Activated CD8-positive, alpha-beta memory T cell treated with anti-CD3 and anti-CD28 coated beads for 1 hour (primary cell): ENCODE measurements around the gene ERICH6B.
"Not testable (repeated sequence)": the region's sequence is repeated elsewhere in the genome, so short reads cannot be mapped to it uniquely, and the experiment has no call there.

Experiments used
- DNase-seq, 2 donors: peaks; one replicate each; pipeline ENCODE4 v3.0.0-alpha.2; 2020; ENCODE audit warnings: low read depth in 1 of 2; ENCODE audit errors: extremely low read depth in 1 of 2

Gene ERICH6B

DNA sequence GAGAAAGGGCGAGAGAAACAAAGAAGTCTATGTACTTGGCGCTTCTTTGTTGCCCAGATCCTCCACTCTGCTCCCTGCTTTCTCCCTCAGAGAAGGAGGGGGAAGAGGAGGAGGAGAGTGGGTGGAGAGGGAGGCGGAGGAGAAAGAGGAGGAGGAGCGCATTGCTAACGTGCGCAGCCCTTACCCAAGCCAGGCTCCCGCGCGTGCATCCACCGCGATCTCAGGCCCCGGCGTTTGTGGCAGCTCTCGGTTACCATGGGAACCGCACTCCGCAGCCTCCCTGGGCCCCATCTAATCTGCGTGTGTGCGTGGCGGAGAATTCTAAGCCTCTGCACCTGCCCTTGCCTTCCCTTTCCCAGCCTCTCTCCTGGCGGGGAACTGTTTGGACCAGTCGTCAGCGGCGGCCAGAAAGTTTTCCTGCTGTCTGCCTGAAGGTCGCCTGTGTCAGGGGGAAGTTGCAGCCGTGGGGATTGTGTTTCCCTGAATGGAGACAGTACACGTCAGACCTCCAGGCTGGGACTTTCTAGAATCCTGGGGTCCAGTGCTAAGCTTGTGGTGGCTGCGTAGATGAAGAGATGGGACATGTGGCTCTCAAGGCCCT, at the start of gene ERICH6B:
TSS of gene ERICH6B (minus strand) at position 239 of the 601 bp plus-strand sequence. CDS start 18,734 bp downstream, outside the sequence.
- DNase-seq: no peak

GRCh38 chr13:45662903-45663302, 47.4 kb upstream of the ERICH6B start:
- not testable (repeated sequence) for DNase-seq

DNA sequence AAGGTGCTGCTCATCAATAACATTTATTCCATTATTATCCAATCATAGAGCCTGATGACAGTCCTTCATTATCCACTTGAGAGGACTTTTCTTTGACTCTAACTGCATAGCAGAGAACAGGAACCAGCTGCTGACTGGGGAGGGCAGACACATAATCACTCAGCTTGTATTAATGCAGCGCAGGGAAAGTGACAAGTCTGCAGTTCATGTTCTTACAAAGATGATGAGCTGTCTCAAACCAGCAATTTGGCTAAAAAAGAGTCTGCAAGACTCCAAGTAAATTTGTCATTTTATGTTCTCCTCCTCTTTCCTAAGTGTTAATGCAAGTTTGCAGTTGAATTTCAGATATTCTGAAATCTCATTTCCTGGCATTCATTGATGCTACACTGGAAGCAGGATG, 46.6 kb upstream of the ERICH6B start:
- no peak for DNase-seq

- not testable (repeated sequence) for DNase-seq
Observed at GRCh38 chr13:45660458-45660857, 44.9 kb upstream of the ERICH6B start.

GRCh38 chr13:45659536-45659935, 44.0 kb upstream of the ERICH6B start:
- no peak for DNase-seq

DNA sequence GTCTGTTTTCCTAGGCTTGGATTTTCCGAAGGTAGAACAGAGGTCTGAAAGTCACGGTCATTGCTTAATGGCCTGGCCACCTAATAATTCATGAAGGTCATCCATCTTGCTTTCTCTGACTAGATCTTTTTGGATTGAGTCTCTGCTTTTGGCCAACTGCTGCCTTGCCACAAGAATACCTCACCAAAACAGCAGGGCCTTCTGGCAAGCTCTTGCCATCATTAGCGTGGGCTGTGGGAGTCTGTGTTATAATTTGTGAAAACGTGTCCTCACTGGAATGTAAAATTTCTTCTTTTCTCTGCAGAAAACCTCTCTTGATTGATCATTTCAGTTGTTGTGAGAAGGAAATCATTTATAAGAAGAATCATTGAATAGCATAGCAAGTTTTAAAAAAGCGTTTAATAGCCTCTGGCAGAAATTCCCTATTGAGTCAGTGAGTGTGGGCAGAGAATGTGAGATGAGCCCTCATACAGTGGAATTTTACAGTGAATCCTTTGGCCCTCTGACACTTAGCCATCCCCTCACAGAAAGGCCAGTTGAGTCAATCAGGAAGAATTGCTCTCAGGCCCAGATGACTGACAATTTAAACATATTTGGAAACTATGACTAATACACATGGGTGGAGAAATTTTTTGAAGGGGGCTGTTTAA, 43.2 kb upstream of the ERICH6B start:
- DNase-seq: no peak

- DNase-seq: no peak
Observed at GRCh38 chr13:45654633-45655349, 39.3 kb upstream of the ERICH6B start.

GRCh38 chr13:45645263-45645662, 29.7 kb upstream of the ERICH6B start:
- not testable (repeated sequence) for DNase-seq

- not testable (repeated sequence) for DNase-seq
Observed at GRCh38 chr13:45642159-45642558, 26.6 kb upstream of the ERICH6B start.

DNA sequence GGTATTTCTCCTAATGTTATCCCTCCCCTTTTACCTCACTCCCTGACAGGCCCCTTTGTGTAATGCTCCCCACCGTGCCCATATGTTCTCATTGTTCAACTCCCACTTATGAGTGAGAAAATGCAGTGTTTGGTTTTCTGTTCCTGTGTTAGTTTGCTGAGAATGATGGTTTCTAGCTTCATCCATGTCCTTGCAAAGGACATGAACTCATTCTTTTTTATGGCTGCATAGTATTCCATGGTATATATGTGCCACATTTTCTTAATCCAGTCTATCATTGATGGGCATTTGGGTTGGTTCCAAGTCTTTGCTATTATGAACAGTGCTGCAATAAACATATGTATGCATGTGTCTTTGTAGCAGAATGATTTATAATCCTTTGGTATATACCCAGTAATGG, 19.8 kb upstream of the ERICH6B start:
- DNase-seq: not testable (repeated sequence)

- DNase-seq: no peak
Observed at GRCh38 chr13:45630791-45631190, 15.3 kb upstream of the ERICH6B start.

GRCh38 chr13:45629940-45630339, 14.4 kb upstream of the ERICH6B start:
- DNase-seq: no peak

DNA sequence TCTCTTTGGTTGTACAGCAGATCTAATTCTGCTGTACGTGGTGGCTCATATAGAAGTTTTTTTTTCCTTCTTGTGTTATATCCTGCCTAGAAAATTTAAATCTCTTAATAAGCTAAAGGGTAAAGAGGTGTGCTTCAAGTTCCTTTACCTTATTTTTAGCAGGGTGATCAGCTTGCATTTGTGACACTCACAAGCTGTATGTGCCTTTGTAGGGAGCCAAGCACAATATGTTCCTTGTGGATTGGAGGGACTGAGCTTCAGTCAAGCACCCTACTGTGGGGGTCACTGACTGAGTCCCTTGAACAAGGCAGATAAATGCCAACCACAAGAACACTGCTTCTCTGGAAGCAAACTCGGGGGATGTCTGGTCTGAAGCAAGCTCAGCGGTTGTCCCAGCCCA, 12.6 kb upstream of the ERICH6B start:
- no peak for DNase-seq

GRCh38 chr13:45627656-45628055, 12.1 kb upstream of the ERICH6B start:
- DNase-seq: no peak

DNA sequence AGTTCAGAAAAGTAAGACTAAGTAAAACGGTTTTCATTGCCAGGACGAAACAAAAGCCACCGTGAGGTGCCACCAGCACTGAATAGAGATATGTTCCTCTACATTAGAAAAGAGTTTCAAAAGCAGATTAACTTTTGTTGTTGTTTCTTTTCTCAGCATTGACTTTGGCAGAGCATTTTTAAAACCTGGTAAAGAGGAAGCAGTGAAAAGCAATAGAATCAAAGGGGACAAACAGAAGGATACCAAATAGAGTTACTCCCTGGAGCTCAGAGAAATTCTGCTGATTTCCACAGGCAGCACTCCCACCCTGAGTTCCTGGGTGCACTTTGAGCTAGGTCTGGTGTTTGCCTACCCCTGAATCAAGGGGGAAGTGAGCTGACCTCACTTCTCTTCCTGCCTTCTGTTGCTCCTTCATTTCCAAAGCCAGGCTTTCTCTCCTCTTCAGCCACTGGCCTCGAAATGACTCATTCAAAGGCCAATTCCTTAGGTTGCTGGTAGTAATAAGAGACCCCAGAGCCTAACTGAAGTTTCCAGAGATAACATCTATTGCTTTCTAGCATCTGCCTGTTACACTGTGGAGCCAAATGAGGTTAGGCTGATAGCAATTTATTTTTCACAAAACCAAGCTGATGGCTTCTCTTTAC, 11.3 kb upstream of the ERICH6B start:
- no peak for DNase-seq

GRCh38 chr13:45623516-45624090, 8.1 kb upstream of the ERICH6B start:
- DNase-seq: no peak

DNA sequence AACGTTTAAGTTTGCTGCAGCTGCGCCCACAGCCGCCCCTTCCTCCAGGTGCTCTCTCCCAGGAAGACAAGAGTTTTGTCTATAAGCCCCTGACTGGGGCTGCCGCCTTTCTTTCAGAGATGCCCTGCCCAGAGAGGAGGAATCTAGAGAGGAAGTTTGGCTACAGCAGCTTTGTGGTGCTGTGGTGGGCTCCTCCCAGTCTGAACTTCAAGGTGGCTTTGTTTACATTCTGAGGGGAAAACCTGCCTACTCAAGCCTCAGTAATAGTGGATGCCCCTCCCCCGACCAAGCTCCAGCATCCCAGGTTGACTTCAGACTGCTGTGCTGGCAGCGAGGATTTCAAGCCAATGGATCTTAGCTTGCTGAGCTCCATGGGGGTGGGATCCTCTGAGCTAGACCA, 6.4 kb upstream of the ERICH6B start:
- DNase-seq: no peak

- DNase-seq: no peak
Observed at GRCh38 chr13:45607931-45608330, 7.6 kb downstream of the ERICH6B start.

DNA sequence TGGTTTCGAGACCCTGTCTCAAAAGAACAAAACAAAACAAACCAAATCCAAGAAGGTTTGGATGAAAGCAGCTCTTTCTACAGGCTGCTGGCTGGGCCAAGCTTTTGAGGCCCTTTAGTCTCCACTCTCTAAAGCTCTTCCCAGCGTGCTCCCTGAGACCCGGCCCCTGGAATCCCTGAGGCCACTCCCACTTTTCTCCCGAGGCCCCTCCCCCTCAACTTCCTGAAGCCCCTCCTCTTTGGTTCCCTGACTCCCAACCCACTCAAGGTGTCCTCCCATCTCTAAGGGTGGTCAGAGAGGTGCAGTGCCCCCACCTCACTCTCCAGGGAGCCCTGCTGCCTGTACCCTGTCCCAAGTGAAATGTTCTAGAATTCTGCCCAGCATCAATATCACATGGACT, 10.6 kb downstream of the ERICH6B start:
- DNase-seq: no peak

DNA sequence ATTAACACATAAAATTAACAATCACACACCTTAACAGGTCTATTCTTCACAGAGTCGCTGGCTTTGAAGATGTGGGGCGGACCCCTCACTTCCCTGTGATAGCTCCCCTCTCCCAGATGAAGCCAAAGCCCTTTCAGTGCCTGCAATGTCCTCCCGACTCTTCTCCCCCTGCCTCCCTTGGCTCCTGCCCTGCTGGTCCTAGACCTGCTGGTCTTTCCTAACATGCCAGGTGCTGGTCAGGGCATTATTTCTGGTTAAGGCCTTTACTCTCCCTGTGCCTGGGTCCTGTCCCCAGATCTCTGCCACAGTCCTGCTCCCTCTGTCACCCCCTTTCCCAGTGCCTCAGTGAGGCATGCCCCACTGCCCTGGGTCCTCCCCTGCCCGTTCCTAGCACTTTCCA, 12.2 kb downstream of the ERICH6B start:
- DNase-seq: no peak
